ENCODE results near the gene METTL24.

Gene METTL24

DNA sequence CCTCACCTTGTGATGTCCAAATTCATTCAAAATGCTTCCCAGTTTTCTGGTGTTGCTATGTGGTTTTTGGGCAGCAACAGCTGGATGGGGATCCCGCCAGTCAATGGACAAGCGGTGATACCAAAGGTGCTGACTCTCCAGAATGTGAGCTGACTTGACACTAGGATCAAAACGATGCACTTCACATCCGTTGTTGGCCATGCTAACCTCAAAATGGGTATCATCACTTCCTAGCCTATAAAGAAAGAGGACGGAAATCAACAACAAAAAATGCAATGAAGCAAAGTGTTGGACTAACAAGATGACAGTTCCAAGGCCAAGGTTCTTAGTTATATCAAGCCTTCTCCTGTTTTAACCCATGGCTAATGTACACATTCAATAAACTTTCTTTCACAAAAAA is 59.2 kb downstream of the METTL24 start:
- peak overlapping the region in 2 of 3 experiments; percentile 24 to 86 for H3K27ac Mint-ChIP-seq
- peaks cover 4% of the 10 kb centered on the region for H3K36me3 Mint-ChIP-seq (ENCODE audit: low read depth)
- no peaks in the 10 kb centered on the region for H3K27me3 Mint-ChIP-seq (ENCODE audit: low read depth)
- peaks cover 50% of the 10 kb centered on the region for H3K4me1 Mint-ChIP-seq
- TF ChIP-seq, protein P1, sequence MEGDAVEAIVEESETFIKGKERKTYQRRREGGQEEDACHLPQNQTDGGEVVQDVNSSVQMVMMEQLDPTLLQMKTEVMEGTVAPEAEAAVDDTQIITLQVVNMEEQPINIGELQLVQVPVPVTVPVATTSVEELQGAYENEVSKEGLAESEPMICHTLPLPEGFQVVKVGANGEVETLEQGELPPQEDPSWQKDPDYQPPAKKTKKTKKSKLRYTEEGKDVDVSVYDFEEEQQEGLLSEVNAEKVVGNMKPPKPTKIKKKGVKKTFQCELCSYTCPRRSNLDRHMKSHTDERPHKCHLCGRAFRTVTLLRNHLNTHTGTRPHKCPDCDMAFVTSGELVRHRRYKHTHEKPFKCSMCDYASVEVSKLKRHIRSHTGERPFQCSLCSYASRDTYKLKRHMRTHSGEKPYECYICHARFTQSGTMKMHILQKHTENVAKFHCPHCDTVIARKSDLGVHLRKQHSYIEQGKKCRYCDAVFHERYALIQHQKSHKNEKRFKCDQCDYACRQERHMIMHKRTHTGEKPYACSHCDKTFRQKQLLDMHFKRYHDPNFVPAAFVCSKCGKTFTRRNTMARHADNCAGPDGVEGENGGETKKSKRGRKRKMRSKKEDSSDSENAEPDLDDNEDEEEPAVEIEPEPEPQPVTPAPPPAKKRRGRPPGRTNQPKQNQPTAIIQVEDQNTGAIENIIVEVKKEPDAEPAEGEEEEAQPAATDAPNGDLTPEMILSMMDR (IDR thresholded peaks at IDR 0.05; ENCODE audit: unreplicated experiment in 3 of 3) = no peak
- no peak overlapping the region for H3K4me3 Mint-ChIP-seq
- no peaks in the 10 kb centered on the region for H3K9me3 Mint-ChIP-seq

DNA sequence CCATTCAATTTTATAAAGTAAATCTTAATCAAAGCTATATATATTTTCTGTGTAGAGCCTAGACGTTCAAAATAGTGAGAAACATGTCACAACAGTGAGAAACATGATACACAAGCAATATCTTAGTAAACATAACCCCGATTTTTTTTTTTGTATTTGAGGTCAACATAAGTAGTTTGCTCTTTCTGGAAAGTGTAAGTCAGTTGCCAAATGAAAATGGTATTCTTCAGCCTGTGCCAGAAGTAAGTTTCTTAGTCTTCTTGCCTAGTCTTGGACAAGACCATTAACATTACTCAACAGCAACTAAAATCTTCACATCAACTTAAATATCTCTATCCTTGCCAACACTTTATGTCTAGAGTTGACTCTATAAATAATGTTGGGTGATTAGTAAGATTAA is 59.7 kb downstream of the METTL24 start:
- H3K27me3 Mint-ChIP-seq (ENCODE audit: low read depth) = no peaks in the 10 kb centered on the region
- TF ChIP-seq, protein P1 (IDR thresholded peaks at IDR 0.05; ENCODE audit: unreplicated experiment in 3 of 3) = no peak
- H3K9me3 Mint-ChIP-seq = no peaks in the 10 kb centered on the region
- peaks cover 4% of the 10 kb centered on the region for H3K36me3 Mint-ChIP-seq (ENCODE audit: low read depth)
- H3K27ac Mint-ChIP-seq = peak overlapping the region in 1 of 3 experiments; percentile 86
- no peak overlapping the region for H3K4me3 Mint-ChIP-seq
- H3K4me1 Mint-ChIP-seq = peaks cover 54% of the 10 kb centered on the region

DNA sequence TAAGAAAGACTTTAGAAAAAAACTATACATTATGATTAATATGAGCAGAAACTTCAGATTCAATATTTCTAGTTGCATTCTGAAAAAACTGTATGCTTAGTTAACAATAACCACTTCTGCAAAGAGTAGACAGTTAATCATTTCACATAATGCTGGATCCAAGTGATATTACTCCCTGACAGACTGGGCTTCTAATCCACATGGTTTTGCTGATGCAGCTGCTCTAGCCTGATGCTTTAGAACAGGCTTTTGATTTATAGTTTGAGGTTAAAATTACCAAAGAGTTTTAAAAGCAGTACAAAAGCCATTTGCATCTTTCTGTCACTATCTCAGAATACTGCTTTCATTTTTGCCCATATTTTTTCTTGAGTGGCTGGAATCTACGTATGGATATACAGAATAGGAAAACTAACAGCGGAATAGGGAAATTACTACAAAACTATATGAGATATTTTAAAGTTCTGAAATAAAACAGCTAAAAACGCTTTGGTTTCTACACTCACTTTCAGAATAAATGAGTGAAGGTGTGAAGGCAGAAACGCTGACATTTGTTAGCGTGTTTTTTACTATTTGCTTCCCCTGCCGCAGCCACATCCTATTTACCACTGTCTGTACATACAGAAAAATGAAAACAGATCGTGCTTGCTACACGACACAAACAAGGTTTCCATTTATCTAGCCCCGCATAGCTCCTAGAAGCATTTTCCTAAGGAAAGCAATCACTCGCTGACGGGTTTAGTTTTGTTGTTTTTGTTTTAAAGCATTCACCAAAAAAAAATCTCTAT is 61.7 kb downstream of the METTL24 start:
- H3K27me3 Mint-ChIP-seq (ENCODE audit: low read depth) = no peaks in the 10 kb centered on the region
- TF ChIP-seq, protein P1 (IDR thresholded peaks at IDR 0.05; ENCODE audit: unreplicated experiment in 3 of 3) = no peak
- H3K4me3 Mint-ChIP-seq = peak overlapping the region in 2 of 3 experiments; percentile 56 to 67
- H3K36me3 Mint-ChIP-seq (ENCODE audit: low read depth) = peaks cover 9% of the 10 kb centered on the region
- H3K4me1 Mint-ChIP-seq = peaks cover 54% of the 10 kb centered on the region
- peaks cover 3% of the 10 kb centered on the region for H3K9me3 Mint-ChIP-seq
- peak overlapping the region; percentile 86 to 92 (median 89) for H3K27ac Mint-ChIP-seq

DNA sequence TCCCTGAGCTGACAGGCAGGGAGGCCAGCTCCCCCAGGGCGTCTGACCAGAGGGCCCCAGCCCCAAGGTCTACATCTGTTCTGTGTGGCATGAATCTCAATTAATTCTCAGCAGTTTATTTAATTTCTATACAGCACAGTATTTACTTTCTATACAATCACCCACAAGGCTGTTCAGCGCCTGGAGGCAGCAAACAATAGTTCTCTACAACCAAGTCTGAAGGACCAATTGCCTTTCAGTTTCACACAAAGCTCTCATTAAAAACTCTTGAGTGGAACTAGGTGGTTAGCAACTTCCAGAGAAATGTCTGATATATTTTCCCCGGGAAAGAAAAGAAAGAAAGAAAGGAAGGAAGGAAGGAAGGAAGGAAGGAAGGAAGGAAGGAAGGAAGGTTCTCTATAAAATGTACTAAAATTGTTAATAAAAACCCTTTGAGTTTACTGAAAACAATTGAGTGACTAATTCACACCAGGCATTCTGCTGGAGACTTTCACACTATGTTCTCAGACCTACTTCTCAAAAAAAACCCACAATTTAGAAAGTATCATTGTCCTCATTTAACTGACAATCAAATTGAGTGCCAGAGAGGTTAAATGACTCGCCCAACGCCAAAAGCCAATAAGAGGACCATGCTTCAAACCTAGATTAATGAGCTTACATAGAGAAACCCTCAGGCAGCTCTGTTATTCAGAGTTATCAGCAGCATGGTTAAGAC is 62.5 kb downstream of the METTL24 start:
- Mint-ChIP-seq H3K36me3 (ENCODE audit: low read depth) (peaks cover 4% of the 10 kb centered on the region), H3K4me3 (peak overlapping the region in 1 of 3 experiments; percentile 24), H3K9me3 (peaks cover 7% of the 10 kb centered on the region), H3K27ac (peak overlapping the region; percentile 86 to 92 (median 89)), H3K4me1 (peaks cover 54% of the 10 kb centered on the region), H3K27me3 (ENCODE audit: low read depth) (no peaks in the 10 kb centered on the region)
- TF ChIP-seq, protein P1 (IDR thresholded peaks at IDR 0.05; ENCODE audit: unreplicated experiment in 3 of 3) = no peak

DNA sequence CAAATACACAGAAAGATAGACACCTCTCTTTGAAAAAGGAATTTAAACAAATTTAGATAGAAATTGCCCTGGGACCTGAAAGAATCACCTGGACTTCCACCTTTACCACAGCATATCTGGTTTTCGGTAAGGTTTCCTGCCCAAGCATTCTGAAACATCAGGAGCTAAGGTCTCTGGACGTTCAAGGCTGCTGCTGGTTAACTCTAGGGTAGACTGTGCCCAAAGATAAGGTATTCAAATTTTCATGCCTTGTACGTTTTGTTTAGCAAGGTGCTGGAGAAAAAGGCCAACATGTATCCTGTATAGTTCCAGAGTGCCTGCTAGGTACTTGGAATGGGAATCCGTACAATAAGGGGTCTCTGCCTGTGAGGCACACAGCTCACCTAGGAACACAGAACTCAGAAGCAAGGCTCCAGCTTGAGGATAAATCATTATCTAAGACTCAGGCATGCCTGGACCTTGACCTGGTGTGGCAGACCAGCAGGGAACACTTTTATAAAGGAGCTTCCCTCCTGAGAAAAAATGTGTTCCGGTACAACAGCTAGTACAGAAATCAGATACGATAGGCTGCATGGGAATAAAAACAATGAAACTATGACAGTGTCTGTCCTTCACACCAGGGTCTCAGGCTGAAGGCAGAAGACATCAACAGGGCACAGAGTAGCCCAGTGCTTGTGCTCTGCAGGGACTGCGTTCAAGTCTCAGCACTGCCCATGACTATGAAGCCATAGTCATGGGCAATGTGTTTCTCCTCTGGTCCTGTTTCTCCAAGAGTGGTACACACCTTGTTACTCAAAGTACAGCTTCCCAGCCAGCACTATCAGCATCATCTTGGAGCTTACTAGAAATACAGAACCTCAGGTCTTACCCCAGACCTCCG is 70.4 kb downstream of the METTL24 start:
- TF ChIP-seq, protein P1 (IDR thresholded peaks at IDR 0.05; ENCODE audit: unreplicated experiment in 3 of 3) = no peak
- Mint-ChIP-seq H3K36me3 (ENCODE audit: low read depth) (peaks cover 18% of the 10 kb centered on the region), H3K27ac (peak overlapping the region; percentile 58 to 91 (median 90)), H3K9me3 (peaks cover 19% of the 10 kb centered on the region), H3K4me1 (no peaks in the 10 kb centered on the region), H3K4me3 (peak overlapping the region in 1 of 3 experiments; percentile 13), H3K27me3 (ENCODE audit: low read depth) (no peaks in the 10 kb centered on the region)

Measured in nephron (organoid).